K562 (cell line): ENCODE data around the gene ANKRD16. TPM values are rescaled to one million over a fixed set of nuclear protein-coding genes. Genes with fewer than 3 reads are reported as not detected.

Experiments used
- ATAC-seq: fragments of 200-7000 bp; cut with Tn5 transposase; 3 replicates; pipeline ENCODE4 v1.9.1; 2020; ENCODE audit warnings: moderate library complexity
- BruUV-seq: library from RNA; stranded (reverse); fragments of 400-500 nt; replicated peaks from 2 replicates; lab custom pipeline; 2021; lab: Mats Ljungman, UMichigan
- CTCF ChIA-PET: fragments of 300-600 bp; formaldehyde crosslinking; extraction: SDS; loops from one replicate; lab custom pipeline; 2021; ENCODE audit warnings: low intra/inter-chr PET ratio; lab: Yijun Ruan, JAX
- POLR2A ChIA-PET: fragments of 300-600, 350-650 bp; sonication (Branson Sonifier 250); formaldehyde crosslinking; extraction: SDS; loops from one replicate; lab custom pipeline; 2021; ENCODE audit warnings: antibody characterized with exemption, inconsistent platforms; lab: Yijun Ruan, JAX
- DNase-seq, 4 experiments: peaks; one replicate each; pipeline versions ENCODE4 v3.0.0 to v3.0.0-alpha.2; 2011 to 2018; ENCODE audit warnings: low spot score in 3 of 4, mixed read lengths in 3 of 4; ENCODE audit errors: extremely low read depth in 1 of 4
- FAIRE-seq: peaks from 2 replicates; lab custom pipeline; 2011; peaks lifted over from hg19 to GRCh38; lab: Jason Lieb, UNC
- H2AFZ ChIP-seq: 2 replicates; pipeline ENCODE4 v1.6.0; 2011; ENCODE audit warnings: low read depth, low read length, control low read depth, inconsistent platforms
- H3K27ac ChIP-seq: fragments of 200-600 bp; 3 replicates; pipeline ENCODE4 v1.8.0; 2011; ENCODE audit warnings: low read depth, mild to moderate bottlenecking, control low read depth, inconsistent platforms, low read length, moderate library complexity, mixed read lengths; ENCODE audit errors: extremely low read depth
- H3K27me3 ChIP-seq, 2 experiments: fragments of 300-600 bp in 1 of 2; 2 replicates in 1 of 2; 3 replicates in 1 of 2; pipeline versions ENCODE4 v1.6.0 to v1.8.0; 2011; ENCODE audit warnings: inconsistent platforms in 2 of 2, low read length in 2 of 2, mild to moderate bottlenecking in 1 of 2, mixed read lengths in 1 of 2, moderate library complexity in 1 of 2; ENCODE audit not compliant: control insufficient read depth in 2 of 2, insufficient read depth in 2 of 2
- H3K36me3 ChIP-seq: fragments of 300-600 bp; 3 replicates; pipeline ENCODE4 v1.8.0; 2011; ENCODE audit warnings: mild to moderate bottlenecking, low read length, inconsistent platforms; ENCODE audit not compliant: control insufficient read depth, insufficient read depth
- H3K4me1 ChIP-seq, 2 experiments: fragments of 200-600 bp in 1 of 2; replicated peaks in 1 of 2; 2 replicates in 1 of 2; 3 replicates in 1 of 2; pipeline versions ENCODE4 v1.5.1 to v1.8.0; 2011; ENCODE audit warnings: inconsistent platforms in 2 of 2, low read length in 2 of 2, mild to moderate bottlenecking in 1 of 2, mixed read lengths in 1 of 2, moderate library complexity in 1 of 2; ENCODE audit not compliant: control insufficient read depth in 2 of 2, insufficient read depth in 2 of 2
- H3K4me2 ChIP-seq: 2 replicates; pipeline ENCODE4 v1.6.1; 2011; ENCODE audit warnings: low read length, control low read depth, inconsistent platforms, mixed read lengths; ENCODE audit not compliant: insufficient read depth
- H3K4me3 ChIP-seq: fragments of 200-600 bp; sonication (generic), shearing (Covaris generic); 2 replicates; pipeline ENCODE4 v1.5.1; 2016; ENCODE audit warnings: control low read depth, inconsistent platforms
- H3K79me2 ChIP-seq: fragments of 200-600 bp; 3 replicates; pipeline ENCODE4 v1.8.0; 2011; ENCODE audit warnings: low read length, inconsistent platforms; ENCODE audit not compliant: control insufficient read depth, insufficient read depth
- H3K9ac ChIP-seq, 2 experiments: 2 replicates each; pipeline versions ENCODE4 v1.6.0 to v1.6.1; 2011; ENCODE audit warnings: low read depth in 2 of 2, low read length in 2 of 2, control low read depth in 1 of 2, inconsistent platforms in 1 of 2, mild to moderate bottlenecking in 1 of 2, mixed read lengths in 1 of 2; ENCODE audit not compliant: insufficient read depth in 1 of 2
- H3K9me1 ChIP-seq: one replicate; pipeline ENCODE4 v1.6.0; 2011; ENCODE audit warnings: inconsistent platforms, mild to moderate bottlenecking, low read length, moderate library complexity; ENCODE audit not compliant: control insufficient read depth, insufficient read depth
- H3K9me3 ChIP-seq: replicated peaks from 2 replicates; pipeline ENCODE4 v1.5.1; 2011; ENCODE audit warnings: low read depth, low read length, inconsistent platforms; ENCODE audit not compliant: control insufficient read depth, insufficient read depth
- H4K20me1 ChIP-seq: replicated peaks from 2 replicates; pipeline ENCODE4 v1.6.1; 2011; ENCODE audit warnings: low read length, inconsistent platforms, mixed read lengths; ENCODE audit not compliant: control insufficient read depth, insufficient read depth
- BCOR ChIP-seq: fragments of 450-650 bp; IDR thresholded peaks from 2 replicates; pipeline ENCODE4 v1.6.1; 2016
- EWSR1 ChIP-seq: fragments of 450-650 bp; IDR thresholded peaks from 2 replicates; pipeline ENCODE4 v1.6.1; 2018; ENCODE audit warnings: borderline replicate concordance, mild to moderate bottlenecking, low read depth, moderate library complexity; ENCODE audit not compliant: partially characterized antibody
- FOXM1 ChIP-seq, 2 experiments: fragments of 450-650 bp in 1 of 2; sonication (generic) in 1 of 2; formaldehyde crosslinking in 1 of 2; IDR thresholded peaks; 2 replicates each; pipeline versions ENCODE4 v1.6.1 to v1.9.0; 2017 to 2022; ENCODE audit warnings: low read depth in 2 of 2, mild to moderate bottlenecking in 2 of 2, missing genetic modification reagents in 1 of 2, moderate library complexity in 1 of 2
- L3MBTL2 ChIP-seq: fragments of 450-650 bp; IDR thresholded peaks from 2 replicates; pipeline ENCODE4 v1.6.1; 2016; ENCODE audit warnings: mild to moderate bottlenecking, moderate library complexity
- NFIC ChIP-seq: fragments of 450-650 bp; IDR thresholded peaks from 2 replicates; pipeline ENCODE4 v1.6.1; 2017; ENCODE audit warnings: mild to moderate bottlenecking, inconsistent platforms
- NR2F6 ChIP-seq: fragments of 450-650 bp; formaldehyde crosslinking; IDR thresholded peaks from 2 replicates; pipeline ENCODE4 v1.4.0; 2020; ENCODE audit warnings: mild to moderate bottlenecking
- POLR2AphosphoS2 ChIP-seq: IDR thresholded peaks from 2 replicates; pipeline ENCODE4 v1.6.1; 2012; ENCODE audit warnings: low read length, improper control_type of control experiment
- PRPF4 ChIP-seq: fragments of 200-400 bp; formaldehyde crosslinking; IDR thresholded peaks from one replicate; pipeline ENCODE4 v1.6.1; 2017; ENCODE audit warnings: low read length, low read depth, mild to moderate bottlenecking; ENCODE audit not compliant: insufficient read depth, poor library complexity, severe bottlenecking
- RBM22 ChIP-seq: fragments of 200-400 bp; formaldehyde crosslinking; IDR thresholded peaks from 2 replicates; pipeline ENCODE4 v1.6.1; 2018; ENCODE audit warnings: low read length, low read depth; ENCODE audit not compliant: poor library complexity, severe bottlenecking
- SOX6 ChIP-seq: fragments of 450-650 bp; IDR thresholded peaks from 2 replicates; pipeline ENCODE4 v1.6.1; 2014; ENCODE audit warnings: mild to moderate bottlenecking
- YY1 ChIP-seq, 3 experiments: IDR thresholded peaks; 2 replicates each; pipeline ENCODE4 v1.6.1; 2011; ENCODE audit warnings: low read length in 2 of 3, mild to moderate bottlenecking in 2 of 3, moderate library complexity in 2 of 3, borderline replicate concordance in 1 of 3, control low read depth in 1 of 3, low read depth in 1 of 3; ENCODE audit not compliant: insufficient read depth in 3 of 3, insufficient replicate concordance in 2 of 3, control insufficient read depth in 1 of 3, insufficient read length in 1 of 3; ENCODE audit errors: extremely low read depth in 1 of 3
- ZC3H11A ChIP-seq: IDR thresholded peaks from 2 replicates; pipeline ENCODE4 v1.6.1; 2012; ENCODE audit warnings: low read depth, low read length, improper control_type of control experiment
- ZNF197 ChIP-seq: fragments of 200-800 bp; sonication (Bioruptor generic); IDR thresholded peaks from 2 replicates; pipeline ENCODE4 v1.6.1; 2016; ENCODE audit warnings: low read depth, missing genetic modification characterization, missing compliant biosample characterization
- ZNF23 ChIP-seq: fragments of 250-450 bp; sonication (Bioruptor Pico); IDR thresholded peaks from 2 replicates; pipeline ENCODE4 v1.4.0; 2020; ENCODE audit warnings: mild to moderate bottlenecking
- ZNF551 ChIP-seq: fragments of 250-450 bp; sonication (Bioruptor Pico); IDR thresholded peaks from 2 replicates; pipeline ENCODE4 v1.5.0; 2021; ENCODE audit warnings: mild to moderate bottlenecking, moderate library complexity
- ZNF79 ChIP-seq: fragments of 250-450 bp; sonication (Bioruptor Pico); IDR thresholded peaks from 2 replicates; pipeline ENCODE4 v1.4.0; 2020; ENCODE audit warnings: low read depth, mild to moderate bottlenecking, moderate library complexity
- WGBS: fragments of 100-300 bp; shearing (Covaris generic); methylation state at CpG from one replicate; pipeline ENCODE4 v1.1.6; 2016; ENCODE audit warnings: low coverage, mixed read lengths; ENCODE audit not compliant: insufficient coverage; ENCODE audit errors: missing lambda C conversion rate; 5-methylcytosine and 5-hydroxymethylcytosine counted together
- in situ Hi-C: fragments of 300-500 bp; cut with MboI; formaldehyde crosslinking; loops from 4 replicates; pipeline ENCODE4 v1.15.0; 2018; ENCODE audit warnings: inconsistent platforms, mixed read lengths
- intact Hi-C: fragments of 100-400 bp; cut with micrococcal nuclease; formaldehyde crosslinking; loops from 2 replicates; pipeline ENCODE4 v1.14.2; 2022
- polyA plus RNA-seq, 8 experiments: library from polyadenylated mRNA; depleted of rRNA in 4 of 8; stranded (reverse) in 5 of 8; unstranded in 3 of 8; fragments of >200 nt; fragmentation: Nextera tagmentation in 2 of 8; fragmentation: Illumina TruSeq in 1 of 8; extraction: Ambion mirVana in 2 of 8; extraction: Trizol in 1 of 8; gene quantifications; 2 replicates each; pipeline versions ENCODE4 v1.2.1 to v1.2.3, GENCODE V29; 2011 to 2014; ENCODE audit warnings: inconsistent platforms in 1 of 8, missing spikeins in 1 of 8
- total RNA-seq, 7 experiments: library from RNA; depleted of rRNA in 6 of 7; stranded (reverse); fragments of >200 nt in 6 of 7; fragmentation: Illumina TruSeq in 2 of 7; extraction: Trizol in 2 of 7; gene quantifications; 2 replicates each; pipeline versions ENCODE4 v1.2.1 to v1.2.3, GENCODE V29; 2011 to 2021; ENCODE audit warnings: low replicate concordance in 1 of 7
- TF ChIP-seq, protein P1 (sequence below): fragments of 250-450 bp; sonication (Bioruptor Pico); IDR thresholded peaks from 2 replicates; pipeline ENCODE4 v1.8.0; 2022; ENCODE audit warnings: moderate library complexity, mild to moderate bottlenecking, inconsistent platforms
- TF ChIP-seq, protein P2 (sequence below), 2 experiments: fragments of 450-650 bp in 1 of 2; sonication (generic) in 1 of 2; formaldehyde crosslinking; conservative IDR thresholded peaks; 2 replicates each; pipeline versions ENCODE4 v1.4.0 to v1.8.1; 2020 to 2022; ENCODE audit warnings: mild to moderate bottlenecking in 1 of 2, missing genetic modification reagents in 1 of 2
- TF ChIP-seq, protein P3 (sequence below): sonication (generic); IDR thresholded peaks from 2 replicates; pipeline ENCODE4 v1.6.1; 2016

Gene ANKRD16
- total and polyA plus RNA-seq, 9 of the 15 experiments (the other 6 are each of a cell fraction or from before 2014, with no cell fraction given) = 1.5 to 16.0 (median 9.5) TPM

GRCh38 chr10:5921746-5922145 lies 32.1 kb upstream of the ANKRD16 start:
- Histone ChIP-seq H3K9ac (no peak overlapping the region), H4K20me1 (no peaks in the 10 kb centered on the region), H3K27me3 (no peaks in the 10 kb centered on the region), H3K79me2 (no peaks in the 10 kb centered on the region), H3K4me1 (no peaks in the 10 kb centered on the region), H3K9me3 (no peaks in the 10 kb centered on the region), H3K4me2 (no peak overlapping the region), H3K4me3 (no peak overlapping the region), H3K36me3 (peaks cover 95% of the 10 kb centered on the region), H3K27ac (no peak overlapping the region), H2AFZ (no peak overlapping the region), H3K9me1 (no peaks in the 10 kb centered on the region)
- 98% methylated on average over 5 of the region's 5 CpGs for WGBS
- DNase-seq (no peak), FAIRE-seq (no peak), ATAC-seq (no peak)
- CTCF ChIA-PET = no interaction called here
- in situ Hi-C loops = no loop called here
- POLR2A ChIA-PET = no interaction called here
- no TSS peak for BruUV-seq
- TF ChIP-seq L3MBTL2 (no peak), RBM22 (no peak), ZNF23 (no peak), ZNF79 (CRISPR knock-in tag) (no peak), YY1 (IDR thresholded peaks at IDR 0.05; ENCODE audit: borderline replicate concordance in 1 of 3, control insufficient read depth in 1 of 3, extremely low read depth in 1 of 3, insufficient read depth in 3 of 3, insufficient read length in 1 of 3, insufficient replicate concordance in 2 of 3, low read depth in 1 of 3, low read length in 2 of 3) (no peak), EWSR1 (no peak), NR2F6 (CRISPR knock-in tag) (no peak), BCOR (no peak), ZC3H11A (no peak), FOXM1 (IDR thresholded peaks at IDR 0.05; ENCODE audit: low read depth) (no peak), FOXM1 (CRISPR knock-in tag; IDR thresholded peaks at IDR 0.05; ENCODE audit: low read depth) (no peak), SOX6 (no peak), ZNF551 (CRISPR knock-in tag) (no peak), ZNF197 (CRISPR knock-in tag) (no peak), NFIC (no peak), PRPF4 (no peak), POLR2AphosphoS2 (no peak)
- TF ChIP-seq, protein P1, sequence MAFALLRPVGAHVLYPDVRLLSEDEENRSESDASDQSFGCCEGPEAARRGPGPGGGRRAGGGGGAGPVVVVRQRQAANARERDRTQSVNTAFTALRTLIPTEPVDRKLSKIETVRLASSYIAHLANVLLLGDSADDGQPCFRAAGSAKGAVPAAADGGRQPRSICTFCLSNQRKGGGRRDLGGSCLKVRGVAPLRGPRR (CRISPR knock-in tag) = no peak
- TF ChIP-seq, protein P2, sequence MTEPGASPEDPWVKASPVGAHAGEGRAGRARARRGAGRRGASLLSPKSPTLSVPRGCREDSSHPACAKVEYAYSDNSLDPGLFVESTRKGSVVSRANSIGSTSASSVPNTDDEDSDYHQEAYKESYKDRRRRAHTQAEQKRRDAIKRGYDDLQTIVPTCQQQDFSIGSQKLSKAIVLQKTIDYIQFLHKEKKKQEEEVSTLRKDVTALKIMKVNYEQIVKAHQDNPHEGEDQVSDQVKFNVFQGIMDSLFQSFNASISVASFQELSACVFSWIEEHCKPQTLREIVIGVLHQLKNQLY (CRISPR knock-in tag; conservative IDR thresholded peaks at IDR 0.05) = no peak
- TF ChIP-seq, protein P3, sequence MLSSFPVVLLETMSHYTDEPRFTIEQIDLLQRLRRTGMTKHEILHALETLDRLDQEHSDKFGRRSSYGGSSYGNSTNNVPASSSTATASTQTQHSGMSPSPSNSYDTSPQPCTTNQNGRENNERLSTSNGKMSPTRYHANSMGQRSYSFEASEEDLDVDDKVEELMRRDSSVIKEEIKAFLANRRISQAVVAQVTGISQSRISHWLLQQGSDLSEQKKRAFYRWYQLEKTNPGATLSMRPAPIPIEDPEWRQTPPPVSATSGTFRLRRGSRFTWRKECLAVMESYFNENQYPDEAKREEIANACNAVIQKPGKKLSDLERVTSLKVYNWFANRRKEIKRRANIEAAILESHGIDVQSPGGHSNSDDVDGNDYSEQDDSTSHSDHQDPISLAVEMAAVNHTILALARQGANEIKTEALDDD = no peak
- intact Hi-C loops = no loop called here
